Esophagus muscularis mucosa (tissue), 4 donors: ENCODE data around the gene CLASP1. TPM values are rescaled to one million over a fixed set of nuclear protein-coding genes. Genes with fewer than 3 reads are reported as not detected.

Experiments
- DNase-seq: peaks from one replicate; pipeline ENCODE4 v3.0.0-alpha.2; 2017; ENCODE audit errors: extremely low spot score
- H3K27ac ChIP-seq, 4 donors: fragments of 200-600 bp; sonication (generic); replicated peaks in 1 of 4; 1 replicate in 3 of 4; 2 replicates in 1 of 4; pipeline ENCODE4 v1.5.1; 2016 to 2019; ENCODE audit warnings: mild to moderate bottlenecking in 1 of 4
- H3K27me3 ChIP-seq, 4 donors: fragments of 200-600 bp; sonication (generic); one replicate each; pipeline versions ENCODE4 v1.5.1 to v1.6.0; 2016 to 2019
- H3K36me3 ChIP-seq, 4 donors: fragments of 200-600 bp; sonication (generic); one replicate each; pipeline ENCODE4 v1.5.1; 2016 to 2019
- H3K4me1 ChIP-seq, 4 donors: fragments of 200-600 bp; sonication (generic); one replicate each; pipeline ENCODE4 v1.5.1; 2016 to 2019
- H3K4me3 ChIP-seq, 4 donors: fragments of 200-600 bp; sonication (generic); 1 replicate in 2 of 4; 2 replicates in 2 of 4; pipeline ENCODE4 v1.5.1; 2016 to 2019; ENCODE audit warnings: mild to moderate bottlenecking in 4 of 4, moderate library complexity in 1 of 4
- H3K9me3 ChIP-seq, 4 donors: fragments of 200-600 bp; sonication (generic); 1 replicate in 3 of 4; 2 replicates in 1 of 4; pipeline ENCODE4 v1.5.1; 2016 to 2019
- CTCF ChIP-seq, 3 experiments: fragments of 200-600 bp in 2 of 3; fragments of 450-650 bp in 1 of 3; sonication (generic) in 2 of 3; IDR thresholded peaks; one replicate each; pipeline ENCODE4 v1.5.1; 2017 to 2019; ENCODE audit warnings: antibody characterized with exemption in 3 of 3, mild to moderate bottlenecking in 2 of 3, moderate library complexity in 1 of 3
- EP300 ChIP-seq: sonication (generic); formaldehyde crosslinking; IDR thresholded peaks from one replicate; pipeline ENCODE4 v1.6.1; 2017; ENCODE audit warnings: antibody characterized with exemption
- POLR2A ChIP-seq: fragments of 450-650 bp; IDR thresholded peaks from one replicate; pipeline ENCODE4 v1.6.1; 2017; ENCODE audit warnings: antibody characterized with exemption, moderate library complexity, mild to moderate bottlenecking, low read depth
- POLR2AphosphoS5 ChIP-seq, 2 donors: sonication (generic); formaldehyde crosslinking; IDR thresholded peaks; one replicate each; pipeline ENCODE4 v1.6.1; 2017; ENCODE audit warnings: antibody characterized with exemption in 2 of 2
- WGBS: methylation state at CpG from one replicate; pipeline ENCODE4 v1.1.5; 2018; 5-methylcytosine and 5-hydroxymethylcytosine counted together
- intact Hi-C: fragments of 100-400 bp; cut with DNase I; formaldehyde crosslinking; loops from one replicate; pipeline ENCODE4 v1.15.1; 2023
- total RNA-seq, 4 donors: library from RNA; depleted of rRNA; stranded (reverse); fragments of >200 nt; gene quantifications; one replicate each; pipeline versions ENCODE4 v1.1.0 to v1.2.1, GENCODE V29; 2016

CLASP1 gene
- total RNA-seq, 4 donors from 2014 or later, result 62.6 to 78.6 (median 70.5) TPM

- H3K27ac ChIP-seq, result no peak overlapping the region
- no peak for TF ChIP-seq POLR2A
- no peak for TF ChIP-seq CTCF (IDR thresholded peaks at IDR 0.05)
- no peak for TF ChIP-seq EP300
- TF ChIP-seq POLR2AphosphoS5 (IDR thresholded peaks at IDR 0.05), result no peak
- H3K4me1 ChIP-seq, result peaks cover 37 to 49% (median 47%) of the 10 kb centered on the region in 4 donors
- H3K27me3 ChIP-seq, result no peaks in the 10 kb centered on the region
- DNase-seq, result no peak
- H3K36me3 ChIP-seq, result no peaks in the 10 kb centered on the region
- 89% methylated on average over 7 of the region's 7 CpGs for WGBS
- H3K9me3 ChIP-seq, result no peaks in the 10 kb centered on the region
- intact Hi-C loops, result no loop called here
- no peak overlapping the region for H3K4me3 ChIP-seq
Observed at GRCh38 chr2:121545257-121545656, 104.0 kb downstream of the CLASP1 start.

- Histone ChIP-seq H3K27me3 (no peaks in the 10 kb centered on the region), H3K9me3 (no peaks in the 10 kb centered on the region), H3K4me3 (no peak overlapping the region), H3K27ac (peak overlapping the region in 3 of 4 donors; percentile 24 to 54 (median 36)), H3K4me1 (peaks cover 42 to 69% (median 62%) of the 10 kb centered on the region in 4 donors), H3K36me3 (no peaks in the 10 kb centered on the region)
- WGBS, result 46% methylated on average over 7 of the region's 7 CpGs
- TF ChIP-seq POLR2AphosphoS5 (IDR thresholded peaks at IDR 0.05), result no peak
- no peak for TF ChIP-seq CTCF (IDR thresholded peaks at IDR 0.05)
- no peak for TF ChIP-seq POLR2A
- no peak for TF ChIP-seq EP300
- intact Hi-C loops, result no loop called here
- no peak for DNase-seq
Observed at GRCh38 chr2:121541495-121541894, 107.8 kb downstream of the CLASP1 start.

DNA sequence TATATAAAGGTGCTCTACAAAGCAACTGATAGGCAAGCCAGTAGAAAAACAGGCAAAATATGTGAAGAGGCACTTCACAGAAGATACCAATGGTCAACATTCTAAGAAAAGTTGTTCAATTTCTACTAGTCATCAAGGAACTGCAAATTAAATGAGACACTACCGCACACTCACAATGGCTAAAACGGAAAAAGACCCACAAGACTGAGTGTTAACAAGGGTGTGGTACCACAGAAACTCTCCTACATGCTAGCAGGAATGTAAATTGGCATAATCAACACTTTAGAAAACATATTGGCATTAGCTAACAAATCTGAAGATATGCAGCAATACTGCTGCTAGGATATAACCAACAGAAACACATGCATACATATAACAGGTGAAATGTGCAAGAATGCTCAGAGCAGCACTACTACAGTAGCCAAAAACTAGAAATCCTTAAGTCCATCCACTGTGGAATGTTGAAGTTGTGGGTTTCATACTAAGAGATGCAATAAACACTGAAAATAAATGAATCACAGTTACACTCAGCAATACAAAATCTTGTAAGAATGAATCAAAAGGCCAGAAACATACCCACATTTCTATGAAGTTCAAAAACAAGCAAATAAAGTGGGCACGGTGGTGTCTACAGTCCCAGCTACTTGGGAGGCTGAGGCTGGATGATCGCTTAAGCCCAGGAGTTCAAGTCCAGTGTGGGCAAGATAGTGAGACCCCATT lies 109.4 kb downstream of the CLASP1 start:
- no peaks in the 10 kb centered on the region for H3K9me3 ChIP-seq
- TF ChIP-seq CTCF (IDR thresholded peaks at IDR 0.05), result no peak
- no peak for TF ChIP-seq EP300
- no peak for TF ChIP-seq POLR2A
- no peak for TF ChIP-seq POLR2AphosphoS5 (IDR thresholded peaks at IDR 0.05)
- H3K36me3 ChIP-seq, result no peaks in the 10 kb centered on the region
- 83% methylated on average over 4 of the region's 4 CpGs for WGBS
- H3K27ac ChIP-seq, result no peak overlapping the region
- no peak overlapping the region for H3K4me3 ChIP-seq
- no peaks in the 10 kb centered on the region for H3K27me3 ChIP-seq
- H3K4me1 ChIP-seq, result peaks cover 32 to 75% (median 60%) of the 10 kb centered on the region in 4 donors
- intact Hi-C loops, result no loop called here
- DNase-seq, result no peak

- no peaks in the 10 kb centered on the region for H3K9me3 ChIP-seq
- intact Hi-C loops, result no loop called here
- no peak overlapping the region for H3K4me3 ChIP-seq
- H3K27ac ChIP-seq, result no peak overlapping the region
- H3K4me1 ChIP-seq, result peaks cover 30 to 71% (median 49%) of the 10 kb centered on the region in 4 donors
- DNase-seq, result no peak
- H3K36me3 ChIP-seq, result no peaks in the 10 kb centered on the region
- WGBS, result 90% methylated on average over 9 of the region's 9 CpGs
- no peak for TF ChIP-seq CTCF (IDR thresholded peaks at IDR 0.05)
- no peak for TF ChIP-seq EP300
- no peak for TF ChIP-seq POLR2AphosphoS5 (IDR thresholded peaks at IDR 0.05)
- TF ChIP-seq POLR2A, result no peak
- H3K27me3 ChIP-seq, result no peaks in the 10 kb centered on the region
Observed at GRCh38 chr2:121536850-121537557, 112.3 kb downstream of the CLASP1 start.
